OCI-LY1 (cell line): ENCODE measurements around the gene DMKN.

ENCODE experiments used
- H2AFZ ChIP-seq: fragments of 200-600 bp; sonication (generic), shearing (Covaris generic); 2 replicates; pipeline ENCODE4 v1.6.0; 2014; ENCODE audit warnings: antibody characterized with exemption, mild to moderate bottlenecking, low read length
- H3F3A ChIP-seq: fragments of 200-600 bp; sonication (generic), shearing (Covaris generic); 2 replicates; pipeline ENCODE4 v1.6.0; 2014; ENCODE audit warnings: mild to moderate bottlenecking, antibody characterized with exemption, low read length, moderate library complexity; ENCODE audit not compliant: insufficient read depth
- H3K27ac ChIP-seq: fragments of 200-600 bp; sonication (generic); 2 replicates; pipeline ENCODE4 v1.5.1; 2014; ENCODE audit warnings: low read length, mixed run types, mild to moderate bottlenecking, low read depth; ENCODE audit not compliant: poor library complexity, severe bottlenecking
- H3K27me3 ChIP-seq: fragments of 200-600 bp; sonication (generic); 2 replicates; pipeline ENCODE4 v1.6.0; 2014; ENCODE audit warnings: antibody characterized with exemption, mild to moderate bottlenecking, low read length, moderate library complexity; ENCODE audit not compliant: insufficient read depth
- H3K36me3 ChIP-seq: fragments of 200-600 bp; sonication (generic); 2 replicates; pipeline ENCODE4 v1.6.1; 2014; ENCODE audit warnings: mild to moderate bottlenecking, antibody characterized with exemption, low read length, moderate library complexity, mixed read lengths; ENCODE audit not compliant: insufficient read depth
- H3K4me1 ChIP-seq: fragments of 200-600 bp; sonication (generic); 2 replicates; pipeline ENCODE4 v1.5.1; 2014; ENCODE audit warnings: mild to moderate bottlenecking, low read length, moderate library complexity; ENCODE audit not compliant: insufficient read depth, severe bottlenecking
- H3K4me2 ChIP-seq: fragments of 200-600 bp; sonication (generic), shearing (Covaris generic); 2 replicates; pipeline ENCODE4 v1.6.1; 2014; ENCODE audit warnings: low read length
- H3K4me3 ChIP-seq: fragments of 200-600 bp; sonication (generic); 2 replicates; pipeline ENCODE4 v1.5.1; 2014; ENCODE audit warnings: low read length, low read depth, mild to moderate bottlenecking, mixed read lengths; ENCODE audit not compliant: poor library complexity, severe bottlenecking
- H3K79me2 ChIP-seq: fragments of 200-600 bp; shearing (Covaris generic); 2 replicates; pipeline ENCODE4 v1.6.1; 2016; ENCODE audit warnings: mixed run types, low read length, mixed read lengths; ENCODE audit not compliant: insufficient read depth
- H3K9ac ChIP-seq: fragments of 200-600 bp; sonication (generic), shearing (Covaris generic); 2 replicates; pipeline ENCODE4 v1.6.1; 2014; ENCODE audit warnings: mild to moderate bottlenecking, low read length, mixed read lengths
- H3K9me2 ChIP-seq: fragments of 200-600 bp; sonication (generic), shearing (Covaris generic); 2 replicates; pipeline ENCODE4 v1.6.1; 2014; ENCODE audit warnings: low read depth, mild to moderate bottlenecking, low read length, mixed read lengths
- H3K9me3 ChIP-seq: fragments of 200-600 bp; shearing (Covaris generic); 2 replicates; pipeline ENCODE4 v1.6.1; 2014; ENCODE audit warnings: low read length, mixed read lengths
- H4K20me1 ChIP-seq: fragments of 200-600 bp; sonication (generic), shearing (Covaris generic); 2 replicates; pipeline ENCODE4 v1.6.0; 2016; ENCODE audit warnings: mild to moderate bottlenecking, low read length; ENCODE audit not compliant: insufficient read depth
- EZH2 ChIP-seq: fragments of 200-600 bp; sonication (generic), shearing (Covaris generic); IDR thresholded peaks from 2 replicates; pipeline ENCODE4 v1.8.0; 2017; ENCODE audit warnings: borderline replicate concordance, mixed run types, mild to moderate bottlenecking, antibody characterized with exemption, low read length, moderate library complexity, mixed read lengths
- TF ChIP-seq, protein P1 (sequence below): fragments of 200-600 bp; sonication (generic), shearing (Covaris generic); IDR thresholded peaks from 2 replicates; pipeline ENCODE4 v1.5.1; 2017; ENCODE audit warnings: mild to moderate bottlenecking, antibody characterized with exemption, low read length, moderate library complexity, mixed read lengths

DMKN gene

GRCh38 chr19:35459414-35460082 is 53.9 kb downstream of the DMKN start:
- no peaks in the 10 kb centered on the region for H3K9me2 ChIP-seq
- H3K36me3 ChIP-seq, result no peaks in the 10 kb centered on the region
- H3K9me3 ChIP-seq, result no peaks in the 10 kb centered on the region
- no peak overlapping the region for H3K4me2 ChIP-seq
- peaks cover 11% of the 10 kb centered on the region; the same call in 1 of the 2 replicates for H3K27me3 ChIP-seq
- H4K20me1 ChIP-seq, result no peaks in the 10 kb centered on the region
- no peaks in the 10 kb centered on the region for H3F3A ChIP-seq
- H2AFZ ChIP-seq, result no peak overlapping the region
- no peak overlapping the region for H3K27ac ChIP-seq
- H3K4me1 ChIP-seq, result no peaks in the 10 kb centered on the region
- no peaks in the 10 kb centered on the region for H3K79me2 ChIP-seq
- H3K9ac ChIP-seq, result no peak overlapping the region
- no peak for TF ChIP-seq EZH2
- TF ChIP-seq, protein P1, sequence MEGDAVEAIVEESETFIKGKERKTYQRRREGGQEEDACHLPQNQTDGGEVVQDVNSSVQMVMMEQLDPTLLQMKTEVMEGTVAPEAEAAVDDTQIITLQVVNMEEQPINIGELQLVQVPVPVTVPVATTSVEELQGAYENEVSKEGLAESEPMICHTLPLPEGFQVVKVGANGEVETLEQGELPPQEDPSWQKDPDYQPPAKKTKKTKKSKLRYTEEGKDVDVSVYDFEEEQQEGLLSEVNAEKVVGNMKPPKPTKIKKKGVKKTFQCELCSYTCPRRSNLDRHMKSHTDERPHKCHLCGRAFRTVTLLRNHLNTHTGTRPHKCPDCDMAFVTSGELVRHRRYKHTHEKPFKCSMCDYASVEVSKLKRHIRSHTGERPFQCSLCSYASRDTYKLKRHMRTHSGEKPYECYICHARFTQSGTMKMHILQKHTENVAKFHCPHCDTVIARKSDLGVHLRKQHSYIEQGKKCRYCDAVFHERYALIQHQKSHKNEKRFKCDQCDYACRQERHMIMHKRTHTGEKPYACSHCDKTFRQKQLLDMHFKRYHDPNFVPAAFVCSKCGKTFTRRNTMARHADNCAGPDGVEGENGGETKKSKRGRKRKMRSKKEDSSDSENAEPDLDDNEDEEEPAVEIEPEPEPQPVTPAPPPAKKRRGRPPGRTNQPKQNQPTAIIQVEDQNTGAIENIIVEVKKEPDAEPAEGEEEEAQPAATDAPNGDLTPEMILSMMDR, result no peak
- H3K4me3 ChIP-seq, result no peak overlapping the region

DNA sequence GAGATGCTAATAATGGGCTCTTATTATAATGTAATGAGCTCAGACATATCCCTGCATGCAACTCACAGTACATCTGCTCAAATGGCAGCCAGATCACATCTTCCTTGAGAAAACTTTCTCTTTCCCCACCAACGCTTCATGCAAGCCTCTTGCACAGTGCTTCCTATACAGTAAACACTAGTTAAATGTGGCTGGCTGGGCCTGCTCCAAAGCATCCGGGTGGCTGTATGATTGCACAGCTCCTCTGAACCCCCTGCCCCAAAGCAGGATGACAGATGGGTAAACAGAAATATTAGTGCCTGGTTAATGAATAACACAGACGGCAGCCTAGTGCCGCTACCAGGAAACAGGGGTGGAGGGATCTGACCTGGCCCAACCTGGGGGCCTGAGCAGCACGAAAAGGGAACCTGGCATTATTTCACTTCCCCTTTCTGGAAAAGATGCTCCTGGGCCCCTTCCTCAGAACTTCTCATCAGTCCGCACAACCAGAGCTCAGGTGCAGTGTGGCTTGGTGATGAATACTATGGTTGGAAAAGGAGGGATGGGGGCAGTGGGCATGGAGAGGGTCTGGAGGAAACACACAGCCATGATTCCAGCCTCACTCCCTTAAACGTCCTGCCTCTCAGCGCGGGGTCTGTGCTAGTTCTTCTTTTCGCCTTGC is 54.6 kb downstream of the DMKN start:
- Histone ChIP-seq H3K27ac (no peak overlapping the region), H3K9me2 (no peaks in the 10 kb centered on the region), H3K9ac (no peak overlapping the region), H3K79me2 (no peaks in the 10 kb centered on the region), H3K4me3 (no peak overlapping the region), H3K27me3 (peaks cover 11% of the 10 kb centered on the region; the same call in 1 of the 2 replicates), H3K4me2 (no peak overlapping the region), H3F3A (no peaks in the 10 kb centered on the region), H4K20me1 (no peaks in the 10 kb centered on the region), H3K9me3 (no peaks in the 10 kb centered on the region), H3K36me3 (no peaks in the 10 kb centered on the region), H2AFZ (no peak overlapping the region), H3K4me1 (no peaks in the 10 kb centered on the region)
- TF ChIP-seq EZH2, result no peak
- TF ChIP-seq, protein P1, result no peak

- TF ChIP-seq, protein P1, result no peak
- no peak for TF ChIP-seq EZH2
- H3K9me3 ChIP-seq, result no peaks in the 10 kb centered on the region
- no peak overlapping the region for H2AFZ ChIP-seq
- H3K4me2 ChIP-seq, result no peak overlapping the region
- H3K79me2 ChIP-seq, result no peaks in the 10 kb centered on the region
- H4K20me1 ChIP-seq, result no peaks in the 10 kb centered on the region
- H3K36me3 ChIP-seq, result no peaks in the 10 kb centered on the region
- H3K4me3 ChIP-seq, result no peak overlapping the region
- H3K27me3 ChIP-seq, result peaks cover 11% of the 10 kb centered on the region; the same call in 1 of the 2 replicates
- H3K4me1 ChIP-seq, result no peaks in the 10 kb centered on the region
- H3K27ac ChIP-seq, result no peak overlapping the region
- no peaks in the 10 kb centered on the region for H3K9me2 ChIP-seq
- no peaks in the 10 kb centered on the region for H3F3A ChIP-seq
- H3K9ac ChIP-seq, result no peak overlapping the region
These were observed 55.3 kb downstream of the DMKN start for GRCh38 chr19:35458192-35458591.
